Measurements from ENCODE around the gene DHX34.

The DHX34 gene

DNA sequence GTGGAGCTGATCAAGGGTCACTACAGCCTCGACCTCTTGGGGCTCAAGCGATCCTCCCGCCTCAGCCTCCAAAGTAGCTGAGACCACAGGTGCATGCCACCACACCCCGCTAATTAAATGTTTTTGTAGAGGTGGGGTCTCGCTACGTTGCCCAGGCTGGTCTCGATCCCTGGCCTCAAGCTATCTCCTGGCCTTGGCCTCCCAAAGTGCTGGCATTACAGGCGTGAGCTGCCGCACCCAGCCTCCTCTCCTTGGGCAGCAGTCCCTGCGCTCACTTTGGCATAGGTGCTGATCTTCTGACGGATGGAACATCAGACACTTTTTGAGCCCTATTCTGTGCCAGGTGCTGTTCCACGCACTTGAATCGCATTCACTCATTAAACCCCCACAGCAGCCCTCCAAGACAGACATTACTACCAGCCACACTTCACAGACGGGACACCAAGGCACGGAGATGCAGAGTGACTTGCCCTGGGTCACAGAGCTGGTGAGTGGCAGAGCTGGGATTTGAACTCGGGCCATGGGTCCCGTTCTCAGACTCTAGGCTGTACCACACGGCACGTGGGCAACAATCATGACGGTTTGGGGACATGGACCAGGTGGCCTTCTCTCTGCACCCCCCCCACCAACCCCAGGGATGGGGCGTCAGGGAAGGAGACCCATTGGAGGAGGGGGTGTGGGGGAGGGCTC is 67.0 kb downstream of the DHX34 start:
- H3K36me3 ChIP-seq (ENCODE audit: insufficient read depth, insufficient read length, low read length), result peaks cover 16% of the 10 kb centered on the region
- TF ChIP-seq SUZ12 (IDR thresholded peaks at IDR 0.05; ENCODE audit: extremely low read depth, insufficient read depth, insufficient read length), result no peak
- no peak for TF ChIP-seq YY1 (IDR thresholded peaks at IDR 0.05; ENCODE audit: insufficient read depth, insufficient read length)
- no peak for TF ChIP-seq ZNF274 (IDR thresholded peaks at IDR 0.05; ENCODE audit: low read depth, low read length)
- no peak overlapping the region for H3K4me3 ChIP-seq (ENCODE audit: insufficient read length, low read depth)
- no peak for DNase-seq (ENCODE audit: low read depth, low spot score)
- H3K27me3 ChIP-seq (ENCODE audit: insufficient read depth, insufficient read length), result peaks cover 28% of the 10 kb centered on the region
- no peak overlapping the region for H3K9ac ChIP-seq (ENCODE audit: insufficient read length, low read depth)
- no peaks in the 10 kb centered on the region for H3K9me3 ChIP-seq (ENCODE audit: insufficient read depth, low read length)
- H3K4me1 ChIP-seq (ENCODE audit: insufficient read depth, insufficient read length), result peaks cover 9% of the 10 kb centered on the region

DNA sequence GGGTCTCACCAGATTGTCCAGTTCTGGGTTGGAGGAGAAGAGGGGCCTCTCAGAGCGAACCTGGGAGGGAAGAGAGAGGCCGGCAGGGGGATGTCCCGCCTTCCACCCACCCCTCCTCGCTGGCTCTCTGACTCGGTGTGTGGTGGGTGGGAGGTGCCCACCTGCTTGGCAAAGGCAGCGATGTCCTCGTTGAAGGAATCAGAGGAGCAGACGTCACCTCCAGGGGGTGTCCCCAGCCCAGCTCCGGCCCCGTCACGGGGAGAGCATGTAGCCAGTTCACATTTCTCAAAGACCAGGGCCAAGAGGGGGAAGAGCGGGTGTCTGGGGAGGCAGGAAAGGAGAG is 67.5 kb downstream of the DHX34 start:
- no peak for DNase-seq (ENCODE audit: low read depth, low spot score)
- Histone ChIP-seq H3K4me1 (ENCODE audit: insufficient read depth, insufficient read length) (peaks cover 9% of the 10 kb centered on the region), H3K4me3 (ENCODE audit: insufficient read length, low read depth) (no peak overlapping the region), H3K9ac (ENCODE audit: insufficient read length, low read depth) (no peak overlapping the region), H3K36me3 (ENCODE audit: insufficient read depth, insufficient read length, low read length) (peaks cover 16% of the 10 kb centered on the region), H3K9me3 (ENCODE audit: insufficient read depth, low read length) (no peaks in the 10 kb centered on the region), H3K27me3 (ENCODE audit: insufficient read depth, insufficient read length) (peaks cover 33% of the 10 kb centered on the region)
- TF ChIP-seq SUZ12 (IDR thresholded peaks at IDR 0.05; ENCODE audit: extremely low read depth, insufficient read depth, insufficient read length), result no peak
- no peak for TF ChIP-seq YY1 (IDR thresholded peaks at IDR 0.05; ENCODE audit: insufficient read depth, insufficient read length)
- no peak for TF ChIP-seq ZNF274 (IDR thresholded peaks at IDR 0.05; ENCODE audit: low read depth, low read length)

DNA sequence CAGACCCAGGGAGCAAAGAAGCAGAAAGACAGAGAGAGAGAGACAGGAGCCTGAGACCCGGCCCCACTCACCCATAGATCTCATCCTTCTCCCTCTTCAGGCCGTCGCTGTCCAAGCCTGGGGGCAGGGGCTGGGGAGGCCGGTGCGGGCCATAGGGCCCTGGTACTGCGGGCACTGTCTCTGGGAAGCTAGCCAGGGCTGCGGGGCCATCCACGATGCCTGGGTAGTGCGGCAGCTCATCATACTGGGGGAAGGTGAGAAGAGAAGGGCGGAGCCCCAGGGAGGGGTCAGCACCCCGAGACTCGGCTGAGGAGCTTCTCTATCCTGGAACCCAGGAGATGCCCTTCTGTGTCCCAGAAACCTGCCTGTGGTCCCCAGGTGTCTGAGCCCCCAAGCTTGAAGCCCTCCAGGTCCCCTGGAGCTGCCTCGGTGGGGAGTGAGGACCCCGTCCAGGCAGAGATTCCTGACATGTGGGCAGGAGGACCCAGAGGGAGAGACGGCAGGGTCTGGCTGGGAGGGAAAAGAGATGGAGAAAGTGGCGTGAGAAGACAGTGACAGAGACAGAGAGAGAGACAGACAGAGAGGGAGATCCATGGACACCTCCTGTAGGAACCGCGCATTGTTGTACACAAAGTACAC is 68.1 kb downstream of the DHX34 start:
- Histone ChIP-seq H3K4me1 (ENCODE audit: insufficient read depth, insufficient read length) (peaks cover 9% of the 10 kb centered on the region), H3K27me3 (ENCODE audit: insufficient read depth, insufficient read length) (peaks cover 38% of the 10 kb centered on the region), H3K4me3 (ENCODE audit: insufficient read length, low read depth) (peak overlapping the region; percentile 69), H3K36me3 (ENCODE audit: insufficient read depth, insufficient read length, low read length) (peaks cover 16% of the 10 kb centered on the region), H3K9ac (ENCODE audit: insufficient read length, low read depth) (peak overlapping the region; percentile 81), H3K9me3 (ENCODE audit: insufficient read depth, low read length) (no peaks in the 10 kb centered on the region)
- TF ChIP-seq ZNF274 (IDR thresholded peaks at IDR 0.05; ENCODE audit: low read depth, low read length), result no peak
- TF ChIP-seq YY1 (IDR thresholded peaks at IDR 0.05; ENCODE audit: insufficient read depth, insufficient read length), result no peak
- TF ChIP-seq SUZ12 (IDR thresholded peaks at IDR 0.05; ENCODE audit: extremely low read depth, insufficient read depth, insufficient read length), result no peak
- no peak for DNase-seq (ENCODE audit: low read depth, low spot score)

DNA sequence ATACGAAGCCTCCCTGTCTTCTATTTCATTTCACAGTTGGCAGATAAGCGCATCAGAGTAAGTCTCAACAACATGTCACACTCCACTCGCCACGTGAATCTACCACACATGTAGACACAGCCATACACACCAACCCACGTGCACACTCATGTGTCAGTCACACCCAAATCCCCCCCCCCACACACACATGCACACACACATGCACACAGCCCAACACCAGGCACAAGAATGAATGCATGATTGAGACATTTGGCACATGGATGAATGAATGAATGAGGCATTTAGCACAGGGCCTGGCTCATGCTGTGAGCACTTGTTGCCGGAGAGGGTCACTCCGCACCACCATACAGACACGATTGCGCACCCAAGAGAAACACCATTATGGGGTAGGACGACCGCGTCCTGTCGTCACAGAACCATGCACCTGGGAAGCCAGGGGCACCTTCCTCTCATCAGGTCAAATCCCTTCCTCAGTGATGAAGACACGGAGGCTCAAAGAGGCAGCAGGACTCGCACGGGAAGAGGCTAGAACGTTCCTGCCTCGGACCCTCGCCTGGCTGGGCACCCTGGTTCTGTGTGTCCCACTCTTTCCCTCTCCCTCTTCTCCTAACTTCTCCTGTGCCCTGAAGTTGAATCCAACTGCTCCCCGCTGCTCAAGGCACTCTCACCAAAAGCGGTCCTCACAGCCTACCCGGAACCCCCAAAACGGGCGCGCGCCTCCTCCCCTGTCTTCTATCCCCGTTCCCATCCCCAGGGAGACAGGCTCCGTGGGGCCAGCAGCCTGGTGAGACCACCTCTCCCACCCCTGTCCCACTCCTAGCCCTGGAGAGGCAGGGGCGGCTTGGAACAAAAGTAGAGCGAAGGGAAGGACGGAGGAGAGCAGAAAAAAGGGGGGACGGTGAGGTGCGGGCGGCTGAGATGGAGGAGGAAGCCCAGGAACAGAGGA is 68.9 kb downstream of the DHX34 start:
- peaks cover 9% of the 10 kb centered on the region for H3K4me1 ChIP-seq (ENCODE audit: insufficient read depth, insufficient read length)
- peak overlapping the region; percentile 69 for H3K4me3 ChIP-seq (ENCODE audit: insufficient read length, low read depth)
- no peak for TF ChIP-seq ZNF274 (IDR thresholded peaks at IDR 0.05; ENCODE audit: low read depth, low read length)
- TF ChIP-seq SUZ12 (IDR thresholded peaks at IDR 0.05; ENCODE audit: extremely low read depth, insufficient read depth, insufficient read length), result no peak
- TF ChIP-seq YY1 (IDR thresholded peaks at IDR 0.05; ENCODE audit: insufficient read depth, insufficient read length), result no peak
- no peak for DNase-seq (ENCODE audit: low read depth, low spot score)
- H3K9ac ChIP-seq (ENCODE audit: insufficient read length, low read depth), result peak overlapping the region; percentile 81
- H3K36me3 ChIP-seq (ENCODE audit: insufficient read depth, insufficient read length, low read length), result peaks cover 16% of the 10 kb centered on the region
- H3K9me3 ChIP-seq (ENCODE audit: insufficient read depth, low read length), result no peaks in the 10 kb centered on the region
- H3K27me3 ChIP-seq (ENCODE audit: insufficient read depth, insufficient read length), result peaks cover 46% of the 10 kb centered on the region

DNA sequence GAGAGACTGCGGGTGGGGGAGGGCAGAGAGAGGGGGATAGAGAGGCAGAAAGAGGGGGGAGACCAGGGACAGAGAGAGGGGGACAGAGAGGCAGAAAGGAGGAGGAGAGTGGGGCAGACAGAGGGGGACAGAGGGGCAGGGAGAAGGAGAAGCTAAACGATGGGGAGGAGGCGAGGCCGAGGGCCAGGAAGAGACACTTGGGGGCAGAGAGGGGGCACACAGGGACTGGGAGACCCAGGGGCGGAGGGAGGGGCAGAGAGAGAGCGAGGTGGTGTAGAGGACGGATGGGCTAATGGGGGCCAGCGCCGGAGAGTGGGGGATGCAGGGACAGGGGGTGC is 69.5 kb downstream of the DHX34 start:
- no peak for DNase-seq (ENCODE audit: low read depth, low spot score)
- H3K4me3 ChIP-seq (ENCODE audit: insufficient read length, low read depth), result peak overlapping the region; percentile 69
- no peaks in the 10 kb centered on the region for H3K9me3 ChIP-seq (ENCODE audit: insufficient read depth, low read length)
- peaks cover 52% of the 10 kb centered on the region for H3K27me3 ChIP-seq (ENCODE audit: insufficient read depth, insufficient read length)
- TF ChIP-seq SUZ12 (IDR thresholded peaks at IDR 0.05; ENCODE audit: extremely low read depth, insufficient read depth, insufficient read length) (no peak), YY1 (IDR thresholded peaks at IDR 0.05; ENCODE audit: insufficient read depth, insufficient read length) (no peak), ZNF274 (IDR thresholded peaks at IDR 0.05; ENCODE audit: low read depth, low read length) (no peak)
- peak overlapping the region; percentile 81 for H3K9ac ChIP-seq (ENCODE audit: insufficient read length, low read depth)
- peaks cover 13% of the 10 kb centered on the region for H3K36me3 ChIP-seq (ENCODE audit: insufficient read depth, insufficient read length, low read length)
- H3K4me1 ChIP-seq (ENCODE audit: insufficient read depth, insufficient read length), result peaks cover 9% of the 10 kb centered on the region

DNA sequence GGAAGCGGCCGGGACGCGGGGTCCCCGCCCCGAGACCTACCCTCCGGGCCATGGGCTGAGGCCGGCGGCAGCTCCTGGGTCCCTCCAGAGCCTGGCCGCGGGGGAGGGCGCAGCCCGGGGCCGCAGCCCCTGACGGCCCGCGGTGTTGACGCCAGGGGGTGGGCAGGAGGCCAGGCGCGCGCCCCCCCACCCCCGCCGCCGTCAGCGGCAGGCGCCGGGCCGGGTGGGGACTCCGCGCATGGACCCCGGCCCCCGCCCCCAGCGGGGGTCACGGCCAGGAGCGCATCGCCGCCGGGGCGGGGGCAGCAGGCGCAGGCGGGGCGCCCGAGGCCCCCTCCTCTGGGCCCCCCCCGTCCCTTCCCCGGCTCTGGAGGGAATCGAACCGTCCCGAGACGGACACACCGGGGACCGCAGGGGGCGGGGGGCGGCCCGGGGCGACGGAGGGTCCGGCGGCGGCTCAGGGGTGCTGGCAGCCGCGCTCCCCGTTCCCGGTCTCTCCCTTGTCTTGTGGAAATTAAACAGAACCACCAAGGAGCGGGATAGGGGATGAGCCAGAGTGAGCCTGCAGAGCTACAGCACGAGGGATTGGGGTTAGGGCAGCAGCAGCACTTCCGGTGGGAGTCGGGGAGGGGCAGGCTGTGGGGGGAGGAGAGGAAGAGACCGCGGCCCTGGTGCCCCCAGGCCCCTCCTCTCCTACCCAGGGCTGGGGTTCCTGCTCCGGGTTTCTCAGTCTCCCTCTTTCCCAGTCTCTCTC is 70.1 kb downstream of the DHX34 start, which contains the start of gene MEIS3:
MEIS3 (minus strand) TSS at position 498 of the 754 bp plus-strand sequence; CDS start at position 52, 446 bp downstream.
- H3K9me3 ChIP-seq (ENCODE audit: insufficient read depth, low read length), result no peaks in the 10 kb centered on the region
- H3K9ac ChIP-seq (ENCODE audit: insufficient read length, low read depth), result peak within 1 kb of the TSS; percentile 81
- DNase-seq (ENCODE audit: low read depth, low spot score), result no peak
- H3K4me3 ChIP-seq (ENCODE audit: insufficient read length, low read depth), result peak within 1 kb of the TSS; percentile 69
- H3K36me3 ChIP-seq (ENCODE audit: insufficient read depth, insufficient read length, low read length), result peaks cover 9% of the 10 kb centered on the region
- peaks cover 53% of the 10 kb centered on the region for H3K27me3 ChIP-seq (ENCODE audit: insufficient read depth, insufficient read length)
- TF ChIP-seq YY1 (IDR thresholded peaks at IDR 0.05; ENCODE audit: insufficient read depth, insufficient read length) (no peak), SUZ12 (IDR thresholded peaks at IDR 0.05; ENCODE audit: extremely low read depth, insufficient read depth, insufficient read length) (no peak), ZNF274 (IDR thresholded peaks at IDR 0.05; ENCODE audit: low read depth, low read length) (no peak)
- H3K4me1 ChIP-seq (ENCODE audit: insufficient read depth, insufficient read length), result peaks cover 9% of the 10 kb centered on the region

Data from NT2/D1 (cell line).